GM12892 (cell line): ENCODE results near the gene VWA8.
"Not testable (repeated sequence)": the region's sequence is repeated elsewhere in the genome, so short reads cannot be mapped to it uniquely, and the experiment has no call there.

Experiments
- DNase-seq: peaks from one replicate; pipeline ENCODE4 v3.0.0; 2011; ENCODE audit not compliant: insufficient read length
- FAIRE-seq: peaks from 2 replicates; lab custom pipeline; 2011; peaks lifted over from hg19 to GRCh38; lab: Jason Lieb, UNC
- POLR2A ChIP-seq: IDR thresholded peaks from 2 replicates; pipeline ENCODE4 v1.6.1; 2011; ENCODE audit warnings: low read depth, low read length, control low read depth
- POLR2AphosphoS5 ChIP-seq: IDR thresholded peaks from 2 replicates; pipeline ENCODE4 v1.6.1; 2011; ENCODE audit warnings: low read depth, low read length, control low read depth
- TAF1 ChIP-seq: IDR thresholded peaks from 2 replicates; pipeline ENCODE4 v1.6.1; 2011; ENCODE audit warnings: low read depth, mild to moderate bottlenecking, control low read depth, low read length, borderline replicate concordance

The VWA8 gene

DNA sequence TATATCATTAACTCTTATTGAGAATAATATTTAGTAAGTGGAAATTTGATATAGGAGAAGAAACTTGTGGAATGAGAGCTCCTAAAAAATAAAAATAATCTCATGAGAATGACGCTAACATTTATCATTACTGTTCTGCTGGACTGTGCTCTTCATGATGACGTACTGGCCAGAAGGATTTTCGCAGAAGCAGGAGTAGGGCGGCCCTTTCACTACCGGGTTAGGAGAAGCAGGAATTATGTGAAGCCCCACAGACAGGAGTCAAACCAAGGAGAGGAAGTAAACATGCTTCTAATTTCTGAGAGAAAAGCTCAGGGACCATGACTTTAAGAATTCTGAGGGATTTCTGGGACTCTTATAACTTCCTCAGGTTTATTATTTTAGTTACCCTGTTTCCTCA, 195.1 kb downstream of the VWA8 start:
- no peak for FAIRE-seq
- DNase-seq, result no peak
- no peak for TF ChIP-seq TAF1
- TF ChIP-seq POLR2A, result no peak
- no peak for TF ChIP-seq POLR2AphosphoS5

GRCh38 chr13:41765020-41765419, 195.9 kb downstream of the VWA8 start:
- TF ChIP-seq TAF1 (no peak), POLR2A (no peak), POLR2AphosphoS5 (no peak)
- no peak for FAIRE-seq
- no peak for DNase-seq

DNA sequence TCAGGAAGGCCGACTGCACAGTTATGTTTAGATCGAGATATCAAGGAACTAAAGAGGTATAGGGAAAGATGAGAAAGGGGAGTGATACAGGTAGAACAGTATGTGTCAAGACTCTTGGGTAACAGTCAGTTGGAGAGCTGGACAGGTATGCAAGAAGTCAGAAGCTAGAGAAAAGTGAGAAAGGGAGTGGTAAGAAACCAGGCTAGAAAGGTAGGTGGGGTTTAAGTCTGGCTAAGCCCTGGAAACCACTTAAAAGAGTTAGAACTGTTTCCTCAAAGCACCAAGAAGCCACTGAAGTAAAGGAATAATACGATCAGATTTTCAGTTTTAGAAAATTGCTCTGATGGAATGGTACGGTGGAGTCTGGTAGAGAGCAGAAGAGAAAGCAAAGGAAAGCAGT, 196.4 kb downstream of the VWA8 start:
- TF ChIP-seq POLR2AphosphoS5, result no peak
- no peak for TF ChIP-seq POLR2A
- no peak for TF ChIP-seq TAF1
- FAIRE-seq, result no peak
- no peak for DNase-seq

GRCh38 chr13:41763782-41764181, 197.1 kb downstream of the VWA8 start:
- no peak for TF ChIP-seq POLR2AphosphoS5
- no peak for TF ChIP-seq POLR2A
- no peak for TF ChIP-seq TAF1
- no peak for FAIRE-seq

DNA sequence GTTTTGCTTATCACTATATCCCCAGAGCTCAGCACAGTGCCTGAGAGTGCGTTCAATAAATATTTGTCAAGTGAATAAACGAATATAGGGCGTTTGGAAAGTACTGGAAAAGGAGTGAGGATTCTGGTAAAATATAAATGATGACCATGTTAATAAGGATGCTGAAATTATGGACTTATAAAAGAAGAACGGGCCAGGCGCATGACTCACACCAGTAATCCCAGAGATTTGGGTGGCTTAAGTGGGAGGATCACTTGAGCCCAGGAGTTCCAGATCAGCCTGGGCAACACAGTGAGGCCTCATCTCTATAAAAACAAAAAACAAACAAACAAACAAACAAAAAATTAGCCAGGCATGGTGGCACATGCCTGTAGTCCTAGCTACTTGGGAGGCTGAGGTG, 198.1 kb downstream of the VWA8 start:
- no peak for DNase-seq
- TF ChIP-seq POLR2AphosphoS5 (no peak), TAF1 (no peak), POLR2A (no peak)
- FAIRE-seq, result no peak

More at GRCh38 chr13:41763782-41764181, 197.1 kb downstream of the VWA8 start:
- DNase-seq, result no peak

DNA sequence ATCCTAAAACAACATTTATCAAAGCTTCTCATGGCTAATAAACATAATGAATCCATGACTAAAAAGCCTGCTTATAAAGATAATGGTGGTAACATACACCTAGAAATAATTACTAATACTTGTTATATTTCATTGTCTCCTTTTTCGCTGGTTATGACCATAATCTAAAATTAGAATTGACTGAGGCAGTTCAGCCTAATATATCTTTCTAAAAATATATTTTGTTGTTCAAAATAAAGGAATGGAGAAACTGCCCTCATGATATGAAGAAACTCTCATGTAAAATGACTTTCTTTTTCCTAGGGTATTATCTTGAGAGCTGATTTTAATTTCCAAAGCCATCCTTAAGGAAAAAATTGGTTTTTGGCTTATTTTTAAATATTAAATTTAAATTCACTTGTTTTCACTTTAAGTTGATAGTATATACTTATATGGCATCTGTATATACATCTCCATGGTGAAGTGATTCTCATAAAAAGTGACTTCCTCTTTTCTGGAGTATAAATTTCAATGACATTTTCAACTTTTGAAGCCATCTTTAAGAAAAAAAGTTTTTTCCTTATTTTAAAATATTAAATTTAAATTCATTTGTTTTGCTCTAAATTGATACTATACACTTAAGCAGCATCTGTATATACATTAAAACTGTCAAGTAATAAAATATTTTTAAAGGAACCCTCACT, 204.6 kb downstream of the VWA8 start:
- FAIRE-seq, result no peak
- no peak for DNase-seq
- TF ChIP-seq TAF1, result no peak
- no peak for TF ChIP-seq POLR2AphosphoS5
- TF ChIP-seq POLR2A, result no peak

DNA sequence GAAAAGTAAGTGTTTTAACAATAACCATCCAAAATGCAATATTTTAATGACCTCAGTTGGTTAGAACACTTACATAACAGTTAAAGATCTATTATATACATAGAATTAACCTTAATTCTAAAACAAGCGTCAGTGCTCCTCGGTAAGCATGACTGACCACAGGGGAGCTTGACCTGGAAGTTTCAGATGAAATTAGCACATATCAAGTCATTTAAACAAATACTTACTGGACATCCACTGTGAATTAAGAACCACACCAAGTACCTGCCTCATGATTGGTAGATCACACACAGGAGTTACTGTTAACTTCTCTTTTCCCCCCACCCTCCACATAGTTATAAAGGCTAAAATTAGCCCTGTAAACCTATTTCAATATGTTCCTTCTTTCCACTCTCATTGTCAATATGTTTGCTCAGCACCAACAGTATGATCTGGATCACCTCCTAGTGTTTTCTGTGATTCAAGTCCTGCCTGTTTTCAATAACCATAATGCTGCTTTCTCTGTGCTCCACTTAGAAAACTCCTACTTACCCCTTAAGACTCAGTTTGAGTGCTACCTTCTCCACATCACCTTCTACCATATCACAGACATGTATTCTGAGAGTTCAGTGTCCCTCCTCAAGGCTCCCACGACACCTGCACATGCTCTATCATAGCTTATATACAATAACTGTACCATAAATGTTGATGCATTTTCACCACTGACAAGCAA, 209.0 kb downstream of the VWA8 start:
- TF ChIP-seq TAF1 (no peak), POLR2A (no peak), POLR2AphosphoS5 (no peak)
- DNase-seq, result no peak
- no peak for FAIRE-seq

GRCh38 chr13:41751277-41751676, 209.6 kb downstream of the VWA8 start:
- TF ChIP-seq POLR2A, result no peak
- TF ChIP-seq POLR2AphosphoS5, result no peak
- TF ChIP-seq TAF1, result no peak
- no peak for DNase-seq
- no peak for FAIRE-seq

DNA sequence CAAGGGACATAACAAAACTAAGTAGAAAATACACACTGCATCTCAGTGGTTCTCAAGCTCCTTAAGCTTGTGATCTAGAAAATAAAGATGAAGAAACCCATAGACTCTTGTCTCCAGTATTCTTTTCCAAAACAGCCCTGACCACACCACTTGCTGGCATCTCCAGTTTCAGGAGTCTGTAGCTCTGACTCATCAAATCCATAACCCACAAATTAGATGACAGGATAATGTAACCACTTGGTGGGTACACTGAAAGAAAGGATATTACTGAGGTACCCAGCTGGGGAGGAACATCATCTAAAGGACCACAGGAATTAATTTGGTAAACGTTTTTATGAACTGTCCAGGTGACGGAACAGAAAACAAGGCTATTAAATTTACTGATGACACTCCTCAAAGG, 214.7 kb downstream of the VWA8 start:
- FAIRE-seq (no peak), DNase-seq (no peak)
- TF ChIP-seq POLR2A, result no peak
- no peak for TF ChIP-seq TAF1

DNA sequence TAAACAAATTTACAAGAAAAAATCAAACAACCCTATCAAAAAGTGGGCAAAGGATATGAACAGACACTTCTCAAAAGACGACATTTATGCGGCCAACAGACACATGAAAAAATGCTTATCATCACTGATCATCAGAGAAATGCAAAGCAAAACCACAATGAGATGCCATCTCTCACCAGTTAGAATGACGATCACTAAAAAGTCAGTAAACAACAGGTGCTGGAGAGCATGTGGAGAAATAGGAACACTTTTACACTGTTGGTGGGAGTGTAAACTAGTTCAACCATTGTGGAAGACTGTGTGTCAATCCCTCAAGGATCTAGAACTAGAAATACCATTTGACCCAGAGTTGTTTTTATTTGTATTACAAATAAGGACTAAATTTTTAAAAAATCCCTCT, 215.4 kb downstream of the VWA8 start:
- FAIRE-seq, DNase-seq: not testable (repeated sequence)

DNA sequence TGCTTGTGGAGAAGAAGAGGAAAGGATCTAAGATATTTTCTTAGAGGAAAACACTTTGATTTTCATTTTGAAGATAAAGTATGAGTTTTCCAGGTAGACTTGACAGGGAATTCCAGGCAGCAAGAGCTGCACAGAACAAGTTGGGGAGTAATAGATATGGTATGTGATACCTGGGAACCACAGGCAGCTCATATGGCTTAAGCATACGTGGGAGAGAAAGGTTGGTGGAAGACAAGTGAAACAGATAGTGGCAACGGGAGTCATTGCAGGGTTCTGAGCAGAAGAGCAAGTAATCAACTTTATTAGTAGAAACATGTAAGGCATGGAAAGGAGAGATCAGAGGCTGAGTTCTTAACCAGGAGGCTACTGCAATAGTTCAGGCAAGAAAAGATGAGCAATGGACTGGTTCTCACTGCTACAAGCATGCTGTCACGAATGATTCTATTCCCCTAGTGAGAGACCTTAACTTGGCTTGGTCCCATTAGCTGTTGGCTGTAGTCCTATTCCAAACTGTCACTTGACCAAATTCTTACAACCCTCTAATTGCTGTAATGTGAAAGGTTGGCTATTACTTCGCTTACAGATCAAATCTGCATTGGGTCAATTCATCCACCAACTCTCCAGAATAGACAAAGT, 217.9 kb downstream of the VWA8 start:
- no peak for DNase-seq
- no peak for FAIRE-seq
- TF ChIP-seq TAF1, result no peak
- TF ChIP-seq POLR2AphosphoS5, result no peak
- TF ChIP-seq POLR2A, result no peak

DNA sequence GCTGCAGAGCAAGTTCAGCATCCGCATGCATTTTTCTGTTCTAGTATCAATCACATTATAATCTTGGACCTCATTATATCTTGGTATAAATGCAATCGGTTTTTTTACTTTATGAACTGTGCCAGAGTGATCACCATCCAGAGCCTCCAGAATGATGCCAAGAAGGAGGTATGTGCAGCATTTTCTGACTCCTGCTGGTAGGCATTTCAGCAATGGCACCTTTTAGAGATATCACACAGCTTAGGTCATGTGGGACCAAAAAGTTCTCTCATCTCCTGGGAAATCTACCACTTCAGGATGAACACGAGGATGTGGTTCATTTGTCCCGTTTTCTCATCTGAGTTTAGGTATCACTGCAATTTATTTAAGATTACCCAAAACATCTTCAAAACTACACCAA, 220.4 kb downstream of the VWA8 start:
- DNase-seq (no peak), FAIRE-seq (no peak)
- no peak for TF ChIP-seq POLR2A
- no peak for TF ChIP-seq TAF1
- TF ChIP-seq POLR2AphosphoS5, result no peak
